NCI-H748 (cell line): ENCODE measurements around the gene GLDC.
"Not testable (repeated sequence)": the region's sequence is repeated elsewhere in the genome, so short reads cannot be mapped to it uniquely, and the experiment has no call there.

ENCODE experiments used
- DNase-seq: peaks from one replicate; lab custom pipeline; 2025; ENCODE audit not compliant: unreplicated experiment; lab: John Stamatoyannopoulos, UW

The GLDC gene

DNA sequence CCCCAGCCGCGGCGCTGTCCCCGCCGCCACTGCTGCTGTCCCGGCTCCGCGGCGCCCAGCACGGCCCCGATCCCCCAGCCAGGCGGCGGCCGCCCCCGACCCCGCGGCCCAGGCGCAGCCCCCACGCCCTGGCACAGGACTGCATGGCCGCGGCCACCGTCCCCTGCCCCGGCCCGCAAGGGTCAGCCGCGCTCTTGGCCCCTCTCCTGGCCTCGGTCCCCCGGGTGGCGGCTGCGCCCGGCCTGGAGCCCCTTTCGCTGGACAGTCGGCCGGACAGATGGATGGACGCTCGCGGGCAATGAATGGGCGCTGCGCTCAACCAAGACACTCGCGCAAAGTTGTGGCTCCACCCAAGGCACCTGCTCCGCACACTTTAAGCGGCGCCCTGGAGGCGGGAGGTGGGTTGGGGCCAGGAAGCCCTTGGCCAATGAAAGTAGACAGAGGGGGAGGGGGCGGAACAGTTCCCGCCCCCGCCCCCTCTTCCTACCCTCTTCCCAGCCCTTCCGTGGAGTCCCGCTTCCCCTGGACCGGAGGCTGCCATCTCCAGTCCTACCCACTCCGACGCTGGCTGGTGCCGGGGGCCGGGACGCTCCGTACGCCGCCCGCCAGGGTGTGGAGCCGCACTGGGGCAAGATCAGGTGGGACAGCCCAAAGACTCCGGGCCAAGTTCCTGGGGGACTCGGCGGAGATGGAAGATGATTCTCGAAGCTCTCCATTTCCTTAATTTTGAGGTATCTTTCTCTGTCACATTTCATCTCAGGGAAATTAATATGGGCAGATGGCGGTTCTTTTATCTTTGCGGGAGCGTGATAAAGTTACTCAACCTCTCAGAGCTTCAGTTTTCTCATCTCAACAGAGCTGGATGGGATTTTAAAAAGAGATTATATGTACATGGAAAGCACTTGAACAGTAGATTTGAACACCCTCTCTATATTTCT is at the start of gene GLDC:
GLDC (minus strand) TSS at position 375 of the 938 bp plus-strand sequence; CDS start at position 145, 230 bp downstream.
- DNase-seq = peak; percentile 96

DNA sequence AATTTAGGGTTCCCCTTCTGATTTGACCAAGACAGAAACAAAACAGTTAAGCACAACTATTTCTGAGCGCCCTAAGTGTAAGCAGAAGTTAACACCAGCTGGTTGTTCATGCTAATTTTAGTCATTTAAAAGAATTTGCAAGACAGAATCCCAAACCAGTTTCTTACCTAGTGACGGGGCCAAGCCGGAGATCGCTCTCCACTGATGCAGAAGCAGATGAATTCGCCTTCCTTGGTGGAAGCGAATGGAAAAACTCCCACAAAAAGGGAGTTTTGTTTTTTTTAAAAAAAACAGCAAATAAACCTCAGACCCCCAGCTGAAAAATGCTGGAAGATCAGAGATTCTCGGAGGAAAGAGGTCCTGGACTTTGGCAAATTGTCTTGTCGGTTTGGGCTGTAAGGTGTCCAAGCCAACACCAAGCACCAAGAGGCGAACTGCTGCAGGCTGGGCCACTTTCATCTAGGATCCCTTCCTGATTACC is 47.4 kb upstream of the GLDC start:
- DNase-seq = no peak

DNA sequence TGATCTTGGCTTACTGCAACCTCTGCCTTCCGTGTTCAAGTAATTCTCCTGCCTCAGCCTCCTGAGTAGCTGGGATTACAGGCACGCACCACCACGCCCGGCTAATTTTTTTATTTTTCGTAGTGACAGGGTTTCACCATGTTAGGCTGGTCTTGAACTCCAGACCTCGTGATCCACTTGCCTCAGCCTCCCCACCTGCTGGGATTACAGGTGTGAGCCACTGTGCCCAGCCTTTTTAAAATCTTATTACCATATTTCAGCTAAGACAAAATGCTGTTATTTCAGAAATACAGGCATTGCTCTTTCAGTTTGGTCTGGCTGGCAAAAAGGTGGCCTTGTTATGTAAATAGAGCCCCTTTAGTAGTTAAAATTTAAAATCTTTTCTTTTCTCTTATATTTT is 46.9 kb upstream of the GLDC start:
- DNase-seq = no peak

DNA sequence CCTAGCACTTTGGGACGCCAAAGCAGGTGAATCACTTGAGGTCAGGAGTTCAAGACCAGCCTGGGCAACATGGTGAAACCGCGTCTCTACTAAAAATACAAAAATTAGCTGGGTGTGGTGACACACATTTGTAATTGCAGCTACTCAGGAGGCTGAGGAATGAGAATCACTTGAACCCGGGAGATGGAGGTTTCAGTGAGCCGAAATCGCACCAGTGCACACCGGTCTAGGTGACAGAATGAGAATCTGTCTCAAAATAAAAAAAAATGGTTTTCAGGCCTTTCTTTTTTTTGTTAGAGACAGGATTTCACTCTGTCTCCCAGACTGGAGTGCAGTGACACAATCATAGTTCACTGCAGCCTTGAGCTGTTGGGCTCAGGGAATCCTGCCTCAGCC is 45.1 kb upstream of the GLDC start:
- DNase-seq = not testable (repeated sequence)

DNA sequence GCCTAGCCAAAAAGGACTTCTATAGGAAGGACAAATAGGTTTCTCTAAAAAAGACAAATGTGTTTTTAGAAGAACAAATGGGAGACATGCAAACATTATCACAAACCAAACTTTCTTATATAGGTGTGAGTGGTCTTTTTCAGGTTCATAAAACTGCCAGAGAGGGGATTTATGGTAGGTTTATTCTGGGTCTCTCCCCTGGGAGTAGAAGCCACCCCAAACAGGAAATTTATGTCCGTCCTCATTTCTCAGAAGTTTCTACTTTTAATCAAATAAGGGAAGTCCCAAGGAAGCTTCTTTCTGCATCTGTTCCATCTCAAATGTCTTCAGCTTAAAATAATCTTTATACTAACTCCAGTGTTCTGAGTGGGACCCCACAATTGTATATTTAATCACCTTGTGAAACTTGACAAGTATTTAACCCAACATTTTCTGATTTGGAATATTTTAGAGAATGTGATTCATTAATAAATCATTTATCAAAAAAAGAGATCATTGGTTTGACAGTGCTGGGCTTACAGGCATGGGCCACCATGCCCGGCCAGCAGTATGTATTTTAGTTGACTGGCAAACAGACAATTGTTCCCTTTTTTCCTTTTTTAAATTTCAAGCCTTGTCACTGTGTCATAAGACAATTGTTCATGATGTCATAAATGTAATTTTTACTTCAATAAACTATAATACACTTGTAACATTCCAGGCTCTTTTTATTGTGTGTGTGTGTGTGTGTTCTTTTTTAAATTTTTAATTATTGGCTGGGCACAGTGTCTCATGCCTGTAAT is 44.6 kb upstream of the GLDC start:
- no peak for DNase-seq

DNA sequence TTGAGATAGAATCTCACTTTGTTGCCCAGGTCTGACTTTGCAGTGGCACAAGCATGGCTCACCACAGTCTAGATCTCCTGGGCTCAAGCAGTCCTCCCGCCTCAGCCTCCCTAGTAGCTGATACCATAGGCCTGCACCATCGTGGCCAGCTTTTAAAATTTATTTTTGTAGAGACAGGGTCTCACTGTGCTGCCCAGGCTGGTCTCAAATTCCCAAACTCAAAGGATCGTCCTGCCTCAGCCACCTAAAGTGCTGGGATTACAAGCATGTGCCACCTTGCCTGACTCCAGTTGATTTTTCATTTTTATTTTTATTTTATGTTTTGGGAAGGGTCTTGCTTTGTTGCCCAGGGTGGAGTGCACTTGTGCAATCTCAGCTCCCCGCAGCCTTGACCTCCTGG is 41.7 kb upstream of the GLDC start:
- DNase-seq = no peak

DNA sequence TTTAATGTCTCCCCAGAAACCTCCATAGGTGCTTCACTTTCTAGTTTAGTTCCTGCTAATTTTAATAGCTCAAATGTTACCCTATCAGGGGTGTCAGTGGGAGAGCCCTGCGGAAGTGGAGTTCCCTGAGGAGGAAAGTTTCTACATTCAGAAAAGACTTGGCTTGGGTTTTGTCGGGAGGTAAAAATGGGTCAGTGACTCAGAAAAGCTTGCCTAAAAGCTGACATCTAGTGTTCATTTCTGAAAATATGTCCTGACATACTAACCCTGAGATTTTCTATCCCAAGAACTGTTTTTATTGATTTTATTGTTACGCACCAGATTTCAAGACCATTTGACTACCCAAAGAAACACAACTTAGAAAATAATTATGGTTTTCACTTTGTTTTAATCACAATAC is 40.9 kb upstream of the GLDC start:
- no peak for DNase-seq

DNA sequence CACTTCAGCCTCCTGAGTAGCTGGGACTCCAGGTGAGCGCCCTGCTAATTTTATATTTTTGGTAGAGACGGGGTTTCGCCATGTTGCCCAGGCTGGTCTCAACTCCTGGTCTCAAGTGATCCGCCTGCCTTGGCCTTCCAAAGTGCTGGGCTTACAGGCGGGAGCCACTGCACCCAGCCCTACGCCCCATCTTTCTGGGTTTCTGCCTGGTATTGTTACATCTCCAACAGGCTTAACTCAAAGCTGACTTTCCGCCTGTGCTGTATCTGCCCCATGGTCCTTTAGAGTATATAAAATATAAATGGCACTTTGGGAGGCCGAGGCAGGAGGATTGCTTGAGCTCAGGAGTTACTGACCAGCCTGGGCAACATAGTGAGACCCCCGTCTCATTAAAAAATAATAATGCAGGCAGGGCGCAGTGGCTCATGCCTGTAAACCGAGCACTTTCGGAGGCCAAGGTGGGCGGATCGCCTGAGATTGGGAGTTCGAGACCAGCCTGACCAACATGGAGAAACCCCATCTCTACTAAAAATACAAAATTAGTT is 36.5 kb upstream of the GLDC start:
- DNase-seq = peak; percentile 62

DNA sequence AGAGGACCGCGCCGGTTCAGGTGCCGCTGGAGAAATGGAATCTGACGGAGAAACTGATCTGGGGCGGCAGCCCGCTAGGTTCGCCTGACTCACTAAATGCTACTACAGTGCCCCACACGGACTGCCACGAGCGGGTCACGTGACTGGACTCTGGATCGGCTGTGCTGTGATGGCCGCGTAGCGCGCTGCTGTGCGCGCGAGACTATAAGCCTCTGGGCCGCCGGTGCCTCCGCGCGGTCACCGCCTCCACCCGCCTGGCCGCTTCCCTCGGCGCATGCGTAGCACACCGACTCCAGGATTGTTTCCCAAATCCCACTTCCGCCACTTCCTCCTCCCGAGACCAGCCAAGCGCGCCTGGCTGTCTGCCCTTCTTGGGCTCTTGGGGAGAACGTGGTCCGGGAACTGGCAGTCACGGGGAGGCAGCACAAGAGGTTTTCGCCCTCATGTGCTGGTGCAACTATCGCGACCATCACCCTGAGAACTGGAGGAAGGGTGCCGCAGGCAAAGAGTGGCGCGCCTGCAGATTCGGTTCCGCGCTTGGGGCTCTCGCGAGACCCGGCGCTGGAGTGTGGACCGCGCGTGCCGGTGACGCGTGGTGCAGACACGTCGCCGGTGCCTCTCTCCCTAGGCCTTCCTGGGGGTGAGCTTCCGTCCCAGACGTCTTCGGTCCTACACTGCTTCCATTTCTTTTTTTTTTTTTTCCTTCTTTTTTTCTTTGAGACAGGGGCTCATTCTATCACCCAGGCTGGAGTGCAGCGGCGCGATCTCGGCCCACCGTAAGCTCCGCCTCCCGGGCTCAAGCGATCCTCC is 35.8 kb upstream of the GLDC start:
- peak; percentile 98 for DNase-seq

DNA sequence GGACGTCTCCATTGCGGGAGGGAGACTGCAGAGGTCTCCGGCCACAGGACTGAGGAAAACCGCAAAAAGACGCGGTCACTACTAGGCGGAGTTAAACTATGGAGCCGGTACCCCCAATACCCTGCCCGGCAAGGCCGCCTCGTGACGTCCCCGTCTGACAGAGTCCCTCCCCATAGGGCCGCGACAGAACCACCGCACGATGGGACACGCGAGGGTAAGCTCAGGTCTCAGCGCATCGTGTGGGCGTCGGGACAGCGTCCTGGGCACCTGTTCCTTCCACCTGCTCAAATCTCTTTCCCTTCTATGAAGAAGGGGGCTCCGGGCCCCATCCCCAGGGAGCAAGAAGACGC is 35.2 kb upstream of the GLDC start:
- DNase-seq = peak; percentile 79

DNA sequence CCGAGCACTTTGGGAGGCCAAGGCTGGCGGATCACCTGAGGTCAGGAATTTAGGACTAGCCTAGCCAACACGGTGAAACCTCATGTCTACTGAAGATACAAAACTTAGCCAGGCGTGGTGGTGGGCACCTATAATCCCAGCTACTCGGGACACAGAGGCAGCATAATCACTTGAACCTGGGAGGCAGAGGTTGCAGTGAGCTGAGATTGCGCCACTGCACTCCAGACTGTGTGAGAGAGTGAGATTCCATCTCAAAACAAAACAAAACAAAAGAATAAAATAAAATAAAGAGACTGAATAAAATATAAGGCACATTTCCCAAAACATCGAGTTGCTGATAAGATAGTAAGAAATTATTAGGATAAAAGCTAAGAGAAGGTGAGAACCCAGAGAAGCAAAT is 32.3 kb upstream of the GLDC start:
- no peak for DNase-seq

DNA sequence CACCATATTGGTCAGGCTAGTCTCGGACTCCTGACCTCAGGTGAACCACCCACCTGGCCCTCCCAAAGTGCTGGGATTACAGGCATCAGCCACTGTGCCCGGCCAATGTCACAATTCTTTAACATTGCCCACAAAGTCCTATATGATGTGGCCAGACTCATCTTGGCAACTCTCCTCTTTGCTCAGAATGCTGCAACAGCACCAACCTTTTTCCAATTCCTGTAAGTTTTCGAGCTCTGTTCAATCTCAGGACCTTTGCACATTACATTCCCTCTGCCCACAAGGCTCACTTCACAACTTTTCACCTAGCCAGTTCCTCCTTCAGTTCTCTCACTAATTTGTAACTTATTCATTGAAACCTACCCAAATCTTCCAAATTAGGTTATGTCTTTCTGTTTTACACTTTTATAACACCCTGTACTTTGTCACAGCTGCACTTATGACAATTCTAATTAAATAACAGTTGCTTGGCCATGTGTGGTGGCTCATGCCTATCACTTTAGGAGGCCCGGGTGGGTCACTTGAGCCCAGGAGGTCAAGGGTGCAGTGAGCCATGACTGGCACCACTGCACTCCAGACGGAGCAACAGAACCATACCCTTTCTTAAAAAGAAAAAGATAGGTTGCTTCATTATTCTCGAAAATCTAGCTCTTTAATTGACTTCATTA is 30.9 kb upstream of the GLDC start:
- DNase-seq = no peak

DNA sequence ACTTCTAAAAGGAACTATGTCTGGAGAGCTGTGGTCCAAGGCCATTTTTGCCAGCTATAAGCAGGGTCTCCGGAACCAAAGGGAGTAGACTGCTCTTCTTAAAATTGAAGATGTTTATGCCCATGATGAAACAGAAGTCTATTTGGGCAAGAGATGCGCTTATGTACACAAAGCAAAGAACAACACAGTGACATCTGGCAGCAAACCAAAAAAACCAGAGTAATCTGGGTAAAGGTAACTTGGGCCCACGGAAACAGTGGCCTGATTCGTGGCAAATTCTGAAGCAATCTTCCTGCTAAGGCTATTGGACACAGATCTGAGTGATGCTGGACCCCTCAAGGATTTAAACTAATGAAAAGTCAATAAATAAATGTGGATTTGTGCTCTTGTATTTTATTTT is 29.7 kb upstream of the GLDC start:
- DNase-seq = no peak

DNA sequence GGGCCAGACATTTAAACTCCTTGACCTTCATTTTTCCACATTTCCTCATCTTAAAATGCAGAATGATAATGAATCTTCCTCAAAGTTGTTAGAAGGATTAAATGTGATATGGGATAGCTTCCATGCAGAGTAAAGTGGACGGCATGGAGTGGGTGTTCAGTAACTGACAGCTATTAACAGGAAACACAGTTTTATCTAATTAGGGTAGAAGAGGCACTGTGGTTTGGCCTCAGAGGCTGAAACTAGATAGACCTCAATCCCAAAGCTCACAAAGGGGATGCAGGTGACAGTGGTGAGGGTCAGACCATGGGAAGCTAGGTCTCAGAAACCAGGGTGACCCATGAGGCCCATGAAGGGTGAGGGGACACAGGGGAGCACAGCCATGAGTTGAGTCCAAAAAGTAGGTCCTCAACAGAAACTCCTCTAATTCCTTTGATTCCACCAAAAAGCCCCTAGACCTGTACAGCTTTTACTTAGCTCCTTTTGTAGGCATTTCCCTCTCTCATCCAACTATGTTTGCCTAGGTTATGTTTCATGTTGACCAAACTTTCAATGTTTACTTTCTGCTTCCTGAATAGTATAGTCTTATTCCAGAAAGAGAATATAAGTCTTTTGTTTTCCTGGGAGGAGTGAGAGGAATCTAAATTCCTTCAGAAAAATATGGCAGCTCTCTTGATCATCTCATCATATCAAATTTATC is 27.9 kb upstream of the GLDC start:
- DNase-seq = no peak

DNA sequence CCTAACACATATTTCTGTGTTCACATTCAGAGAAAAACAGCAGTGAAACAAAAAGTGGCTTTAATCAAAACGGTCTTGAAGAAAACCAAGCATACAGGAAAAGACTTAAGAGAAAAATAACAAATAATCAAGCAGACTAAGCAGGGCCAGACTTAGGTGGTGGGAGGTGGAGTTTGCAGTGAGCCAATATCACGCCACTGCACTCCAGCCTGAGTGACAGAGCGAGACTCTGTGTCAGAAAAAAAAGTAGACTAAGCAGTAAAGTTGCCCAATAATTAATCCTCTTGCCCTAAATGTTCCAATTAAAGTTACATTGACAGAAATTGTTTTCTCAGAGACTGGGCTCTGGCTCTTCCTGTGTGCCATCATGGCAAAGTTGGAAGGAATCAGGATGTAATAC is 26.6 kb upstream of the GLDC start:
- DNase-seq = no peak

DNA sequence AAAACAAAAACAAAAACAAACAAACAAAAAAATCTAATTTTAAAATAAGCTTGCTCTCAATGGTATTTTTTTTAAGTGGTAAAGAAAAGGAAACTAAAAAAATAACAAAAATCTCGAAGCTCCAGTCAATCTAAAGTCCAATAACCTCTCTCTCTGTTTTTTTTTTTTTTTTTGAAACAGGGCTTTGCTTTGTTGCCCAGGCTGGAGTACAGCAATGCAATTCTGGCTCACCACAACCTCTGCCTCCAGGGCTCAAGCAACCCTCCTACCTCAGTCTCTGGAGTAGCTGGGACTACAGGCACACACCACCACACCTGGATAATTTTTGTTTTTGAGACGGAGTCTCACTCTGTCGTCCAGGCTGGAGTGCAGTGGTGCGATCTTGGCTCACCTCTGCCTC is 25.9 kb upstream of the GLDC start:
- DNase-seq = no peak

DNA sequence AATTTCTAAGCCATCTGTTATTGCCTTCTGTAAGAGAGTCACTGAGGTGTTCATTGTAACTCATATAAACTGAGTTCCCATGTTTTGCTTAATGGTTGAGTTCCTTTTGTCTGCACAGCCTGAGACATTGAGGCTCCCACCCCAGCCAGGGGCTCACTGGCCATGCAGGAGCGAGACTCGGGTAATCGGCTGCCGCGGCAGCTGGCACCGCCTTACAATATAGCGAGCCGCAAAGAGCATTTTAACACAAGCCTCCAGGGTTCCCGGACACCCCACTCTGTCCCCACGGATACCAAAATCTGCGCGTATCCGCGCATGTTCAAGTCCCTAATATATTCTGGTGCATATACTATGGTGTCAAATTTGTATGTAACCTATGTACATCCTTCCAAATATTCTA is 24.4 kb upstream of the GLDC start:
- no peak for DNase-seq

DNA sequence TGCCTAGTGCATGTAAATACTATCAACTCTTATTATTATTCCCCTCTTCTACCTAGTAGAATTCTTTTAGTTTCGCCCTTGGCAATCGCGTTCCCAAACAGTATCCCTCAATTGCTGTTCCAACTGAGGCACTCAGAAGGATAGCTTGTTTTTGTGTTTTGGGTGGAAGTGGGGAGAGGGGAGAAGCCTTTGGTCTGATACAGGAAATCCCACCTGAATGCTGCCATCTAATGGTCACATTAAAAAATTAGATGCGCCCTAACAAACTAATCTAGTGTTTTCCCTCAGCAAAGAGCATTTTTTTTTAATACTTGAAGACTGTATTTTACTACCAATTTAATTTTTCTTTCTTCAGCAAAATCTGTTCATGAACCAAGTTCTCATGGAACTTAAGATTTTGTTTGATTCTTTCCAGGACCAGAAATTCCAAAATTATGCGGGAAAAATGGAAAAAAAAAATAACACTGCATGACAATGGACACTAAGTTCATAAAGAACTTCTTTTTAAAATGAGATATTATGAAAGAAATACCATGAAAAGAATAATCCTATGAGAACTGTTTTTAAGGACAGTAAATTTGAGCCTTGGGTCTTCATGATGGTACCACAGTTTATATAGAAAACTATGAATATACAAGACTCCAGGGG is 22.2 kb upstream of the GLDC start:
- DNase-seq = peak; percentile 57

DNA sequence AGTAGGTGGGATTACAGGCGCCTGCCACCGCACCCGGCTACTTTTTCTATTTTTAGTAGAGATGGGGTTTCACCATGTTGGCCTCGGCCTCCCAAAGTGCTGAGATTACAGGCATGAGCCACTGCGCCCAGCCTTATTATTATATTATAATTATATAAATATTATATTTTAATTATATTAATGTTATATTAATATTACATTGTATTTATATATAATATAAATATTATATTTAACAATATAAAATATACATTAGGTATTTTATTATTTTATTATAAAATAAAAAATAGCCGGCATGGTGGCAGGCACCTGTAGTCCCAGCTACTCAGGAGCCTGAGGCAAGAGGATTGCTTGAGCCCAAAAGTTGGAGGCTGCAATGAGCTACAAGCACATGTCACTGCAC is 21.6 kb upstream of the GLDC start:
- DNase-seq = no peak
